Cardiac fibroblast (primary cell): ENCODE data around the gene SUGCT.

ENCODE experiments used
- DNase-seq, 2 donors: peaks; one replicate each; pipeline versions ENCODE4 v3.0.0 to v3.0.0-alpha.2; 2010; ENCODE audit warnings: low read depth in 2 of 2
- H3K4me3 ChIP-seq, 2 donors: replicated peaks in 1 of 2; 1 replicate in 1 of 2; 2 replicates in 1 of 2; pipeline ENCODE4 v1.5.1; 2011; ENCODE audit warnings: low read depth in 2 of 2, low read length in 2 of 2, mild to moderate bottlenecking in 2 of 2, moderate library complexity in 1 of 2
- CTCF ChIP-seq: IDR thresholded peaks from one replicate; pipeline ENCODE4 v1.5.1; 2011; ENCODE audit warnings: low read depth, mild to moderate bottlenecking, low read length, inconsistent platforms

SUGCT gene

DNA sequence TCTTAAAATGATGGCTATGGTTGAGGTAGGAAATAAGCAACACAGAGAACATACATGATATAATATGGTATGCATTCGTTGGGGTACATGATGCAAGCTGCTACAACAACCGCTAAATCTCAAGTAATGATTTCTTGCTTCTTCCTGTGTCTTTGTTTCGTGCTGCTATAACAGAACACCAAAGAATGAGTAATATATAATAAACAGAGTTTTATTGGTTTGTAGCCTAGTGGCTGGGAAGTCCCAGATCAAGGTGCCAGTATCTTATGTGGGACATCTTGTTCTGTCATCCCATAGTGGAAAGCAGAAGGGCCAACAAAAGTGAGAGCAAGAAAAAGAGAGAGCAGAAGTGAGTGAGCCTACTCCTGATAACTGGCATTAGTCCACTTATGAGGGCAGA, 689.7 kb downstream of the SUGCT start:
- peak in 1 of 2 donors; percentile 55 for DNase-seq
- H3K4me3 ChIP-seq, result no peak overlapping the region
- no peak for TF ChIP-seq CTCF

DNA sequence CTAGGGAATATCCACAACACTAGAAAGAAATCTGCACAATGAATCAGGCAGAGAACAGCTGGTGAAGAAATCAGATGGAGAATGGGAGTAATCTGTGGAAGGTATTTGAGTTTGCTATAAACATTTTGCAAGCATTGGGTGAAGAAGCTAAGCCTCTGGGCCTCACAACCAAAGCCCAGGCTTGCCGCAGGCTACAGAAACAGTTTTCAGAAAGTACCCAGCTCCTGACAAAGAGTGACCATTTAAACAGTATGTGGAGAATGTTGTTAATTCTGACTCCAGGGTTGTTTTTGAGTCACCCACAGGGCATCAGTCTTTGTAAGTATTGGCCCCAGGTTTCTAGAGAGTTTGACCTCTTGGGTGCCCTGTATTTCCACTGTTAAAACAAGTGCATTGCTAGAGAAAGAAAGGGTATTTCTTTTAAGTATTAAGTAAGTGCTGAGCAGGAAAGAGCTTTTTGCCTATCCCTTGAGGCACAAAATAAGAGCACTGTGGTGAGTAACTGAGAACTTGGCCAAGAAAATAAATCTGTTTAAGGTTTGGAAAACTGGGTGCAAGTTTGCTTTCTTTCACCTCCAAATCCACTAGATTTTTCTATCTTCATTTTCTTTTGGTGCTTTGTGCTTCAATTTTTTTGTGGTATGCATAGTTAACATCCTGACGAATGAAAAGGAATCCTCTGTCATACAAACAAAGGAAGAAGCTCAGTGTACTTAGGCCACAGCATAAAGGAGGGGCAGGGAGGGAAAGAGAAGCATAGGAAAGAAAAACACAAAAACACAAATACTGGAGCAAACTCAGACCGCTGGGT, 691.8 kb downstream of the SUGCT start:
- TF ChIP-seq CTCF, result no peak
- no peak overlapping the region for H3K4me3 ChIP-seq
- peak in 1 of 2 donors; percentile 48 for DNase-seq

DNA sequence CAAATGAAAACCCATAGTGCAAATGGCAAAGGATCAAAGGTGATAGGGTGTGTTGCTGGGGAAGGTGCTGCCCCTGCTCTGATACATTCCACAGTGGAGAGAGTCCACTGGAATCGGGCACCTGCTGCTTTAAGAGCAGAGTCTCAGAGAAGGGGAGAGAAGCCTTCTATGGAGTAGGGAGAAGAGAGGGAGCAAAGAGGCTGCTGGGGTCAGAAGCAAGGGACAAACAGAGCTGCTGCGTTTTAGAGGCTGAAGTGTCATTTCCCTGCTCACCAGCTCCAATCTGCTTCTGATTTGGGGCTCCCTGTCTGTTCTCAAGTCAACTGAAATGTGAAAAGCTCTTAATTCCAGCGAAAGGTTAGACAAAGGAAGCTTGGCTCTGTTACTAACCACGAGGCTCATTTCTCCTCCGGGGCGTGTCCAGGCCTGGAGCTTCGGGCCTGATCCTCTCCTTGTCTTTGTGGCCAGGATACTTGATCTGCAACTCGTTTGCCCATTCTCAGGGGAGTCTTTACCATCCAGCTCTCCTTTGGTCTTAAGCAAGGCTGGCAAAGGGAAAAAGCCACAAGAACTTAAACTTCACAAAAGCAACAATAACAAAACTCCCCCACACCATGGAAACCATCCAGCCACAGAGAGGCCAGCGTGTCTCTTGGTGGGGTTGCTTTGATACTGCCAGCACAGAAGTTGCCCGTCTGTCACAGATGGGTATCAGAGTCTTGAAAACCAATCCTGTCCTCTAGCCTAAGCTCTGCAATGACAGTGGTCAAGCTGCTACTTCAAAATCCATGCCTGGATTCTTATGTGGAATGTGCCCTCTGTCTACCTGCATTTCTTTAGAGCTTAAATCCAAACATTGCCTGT, 692.6 kb downstream of the SUGCT start:
- H3K4me3 ChIP-seq, result no peak overlapping the region
- DNase-seq, result peak in 1 of 2 donors; percentile 30
- no peak for TF ChIP-seq CTCF

DNA sequence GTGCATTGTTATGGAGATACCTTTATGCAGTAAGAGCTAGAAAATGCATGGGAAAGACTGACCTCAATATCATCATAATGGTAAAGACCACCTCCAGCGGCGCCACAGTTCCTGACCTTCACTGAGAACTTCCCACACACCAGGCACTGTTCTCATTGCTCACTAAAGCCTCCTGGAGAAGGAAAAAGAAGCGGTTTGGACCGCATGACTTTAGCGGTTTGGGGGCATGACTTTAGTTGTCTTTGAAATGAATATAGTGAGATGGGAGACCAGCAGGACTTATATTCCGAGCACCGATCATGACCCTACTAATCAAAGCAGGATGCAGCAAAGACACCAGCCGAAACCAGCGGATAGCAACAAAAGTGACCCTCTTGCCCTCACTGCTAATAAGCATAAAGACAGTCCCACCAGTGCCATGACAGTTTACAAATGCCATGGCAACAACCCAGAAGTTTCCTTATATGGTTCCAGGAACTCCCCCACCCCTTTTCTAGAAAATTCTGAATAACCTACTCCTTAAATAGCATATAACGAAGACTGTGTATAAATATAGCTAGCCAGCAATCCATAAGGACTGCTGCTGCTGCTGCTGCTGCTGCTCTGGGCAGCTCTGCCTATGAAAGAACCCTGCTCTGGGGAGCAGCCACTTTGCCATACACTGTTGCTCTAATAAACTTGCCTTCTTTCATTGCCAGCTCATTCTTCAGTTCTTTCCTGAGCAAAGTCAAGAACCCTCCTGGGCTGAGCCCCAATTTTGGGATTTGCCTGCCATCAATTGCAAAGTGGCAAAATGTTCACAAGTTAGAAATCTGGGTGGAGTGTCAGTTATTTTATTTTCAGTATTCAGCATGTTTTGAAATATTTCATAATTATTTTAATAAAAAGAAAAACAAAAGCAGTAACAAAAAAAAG, 694.1 kb downstream of the SUGCT start:
- no peak for DNase-seq
- no peak for TF ChIP-seq CTCF
- H3K4me3 ChIP-seq, result no peak overlapping the region

GRCh38 chr7:40833191-40833887, 698.5 kb downstream of the SUGCT start:
- DNase-seq, result no peak
- H3K4me3 ChIP-seq, result no peak overlapping the region
- TF ChIP-seq CTCF, result no peak

DNA sequence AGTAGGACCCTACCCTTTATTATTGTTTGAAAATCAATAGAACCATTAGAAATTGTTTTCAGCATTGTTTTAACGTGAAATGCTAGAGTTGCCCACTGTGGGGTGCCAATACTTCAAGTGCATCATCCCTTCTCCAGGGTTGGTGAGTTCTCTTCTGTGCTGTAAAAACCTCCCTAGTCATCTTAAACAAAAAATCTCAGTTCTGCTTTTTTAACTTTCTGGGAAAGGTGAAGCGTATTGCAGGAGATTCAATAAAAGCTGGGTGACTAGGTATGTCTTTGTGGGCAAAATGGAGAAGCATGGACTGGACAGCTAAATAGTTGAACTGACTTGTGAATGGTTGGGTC, 699.1 kb downstream of the SUGCT start:
- H3K4me3 ChIP-seq, result no peak overlapping the region
- DNase-seq, result peak; percentile 37 to 54
- peak; percentile 33 for TF ChIP-seq CTCF
